ENCODE measurements around the gene NYAP2.

NYAP2 gene

DNA sequence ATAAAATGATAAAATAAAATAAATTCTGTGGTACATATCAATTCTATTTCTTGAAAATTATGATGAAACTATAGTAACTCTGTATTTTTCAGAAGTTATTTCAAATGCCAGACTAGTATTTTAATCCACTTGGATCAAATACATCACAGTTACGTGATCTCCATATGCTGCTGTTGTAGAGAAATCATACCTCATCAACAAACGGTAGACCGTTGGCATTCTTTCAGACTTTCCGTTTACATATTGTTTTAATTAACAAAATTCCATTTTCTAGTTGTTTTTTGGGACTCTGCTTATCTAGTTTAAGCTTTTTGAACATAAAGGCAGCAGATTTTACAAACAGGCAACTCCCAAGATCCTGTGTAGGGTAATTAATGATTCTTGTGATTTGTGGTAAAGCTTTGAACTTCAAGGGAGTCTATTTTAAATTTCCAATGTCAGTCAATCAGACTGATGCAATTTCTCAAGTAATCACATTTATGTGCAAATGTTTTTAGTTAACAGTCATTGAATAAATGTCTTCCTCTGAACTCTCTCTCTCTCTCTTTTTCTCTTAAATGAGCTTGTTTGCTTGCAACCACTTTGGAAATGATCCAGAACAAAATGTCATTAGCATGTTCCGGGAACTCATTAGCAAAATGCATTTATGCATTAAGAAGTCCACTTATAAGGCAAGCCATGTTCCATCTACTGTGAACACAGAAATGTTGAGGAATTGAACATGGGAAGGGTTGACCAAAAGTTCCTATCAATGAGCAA lies 31.8 kb downstream of the NYAP2 start:
- no peak overlapping the region for H3K9ac ChIP-seq (ENCODE audit: low read depth, low read length, poor library complexity, severe bottlenecking)
- no peaks in the 10 kb centered on the region for H3K36me3 ChIP-seq (ENCODE audit: insufficient read depth, low read length)
- H3K4me2 ChIP-seq (ENCODE audit: low read depth, low read length, poor library complexity, severe bottlenecking) = no peak overlapping the region
- no peak overlapping the region for H3K4me3 ChIP-seq (ENCODE audit: low read length, poor library complexity, severe bottlenecking)
- H3K4me1 ChIP-seq (ENCODE audit: insufficient read depth, low read length, poor library complexity, severe bottlenecking) = no peaks in the 10 kb centered on the region
- H3K9me2 ChIP-seq (replicated peaks; ENCODE audit: low read depth, low read length) = no peaks in the 10 kb centered on the region
- no peaks in the 10 kb centered on the region for H3F3A ChIP-seq (ENCODE audit: low read depth)
- H3K27me3 ChIP-seq (ENCODE audit: insufficient read depth, low read length, poor library complexity, severe bottlenecking) = no peaks in the 10 kb centered on the region
- no peaks in the 10 kb centered on the region for H3K79me2 ChIP-seq (ENCODE audit: insufficient read depth, low read length)
- no peaks in the 10 kb centered on the region for H3K9me3 ChIP-seq (ENCODE audit: insufficient read depth, low read depth, low read length)
- TF ChIP-seq, protein P1, sequence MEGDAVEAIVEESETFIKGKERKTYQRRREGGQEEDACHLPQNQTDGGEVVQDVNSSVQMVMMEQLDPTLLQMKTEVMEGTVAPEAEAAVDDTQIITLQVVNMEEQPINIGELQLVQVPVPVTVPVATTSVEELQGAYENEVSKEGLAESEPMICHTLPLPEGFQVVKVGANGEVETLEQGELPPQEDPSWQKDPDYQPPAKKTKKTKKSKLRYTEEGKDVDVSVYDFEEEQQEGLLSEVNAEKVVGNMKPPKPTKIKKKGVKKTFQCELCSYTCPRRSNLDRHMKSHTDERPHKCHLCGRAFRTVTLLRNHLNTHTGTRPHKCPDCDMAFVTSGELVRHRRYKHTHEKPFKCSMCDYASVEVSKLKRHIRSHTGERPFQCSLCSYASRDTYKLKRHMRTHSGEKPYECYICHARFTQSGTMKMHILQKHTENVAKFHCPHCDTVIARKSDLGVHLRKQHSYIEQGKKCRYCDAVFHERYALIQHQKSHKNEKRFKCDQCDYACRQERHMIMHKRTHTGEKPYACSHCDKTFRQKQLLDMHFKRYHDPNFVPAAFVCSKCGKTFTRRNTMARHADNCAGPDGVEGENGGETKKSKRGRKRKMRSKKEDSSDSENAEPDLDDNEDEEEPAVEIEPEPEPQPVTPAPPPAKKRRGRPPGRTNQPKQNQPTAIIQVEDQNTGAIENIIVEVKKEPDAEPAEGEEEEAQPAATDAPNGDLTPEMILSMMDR (conservative IDR thresholded peaks at IDR 0.05; ENCODE audit: low read length) = no peak
- TF ChIP-seq EZH2phosphoT487 (IDR thresholded peaks at IDR 0.05; ENCODE audit: borderline replicate concordance) = no peak
- H2AFZ ChIP-seq (ENCODE audit: low read length) = no peak overlapping the region
- H4K20me1 ChIP-seq (ENCODE audit: insufficient read depth, low read length, poor library complexity, severe bottlenecking) = no peaks in the 10 kb centered on the region

DNA sequence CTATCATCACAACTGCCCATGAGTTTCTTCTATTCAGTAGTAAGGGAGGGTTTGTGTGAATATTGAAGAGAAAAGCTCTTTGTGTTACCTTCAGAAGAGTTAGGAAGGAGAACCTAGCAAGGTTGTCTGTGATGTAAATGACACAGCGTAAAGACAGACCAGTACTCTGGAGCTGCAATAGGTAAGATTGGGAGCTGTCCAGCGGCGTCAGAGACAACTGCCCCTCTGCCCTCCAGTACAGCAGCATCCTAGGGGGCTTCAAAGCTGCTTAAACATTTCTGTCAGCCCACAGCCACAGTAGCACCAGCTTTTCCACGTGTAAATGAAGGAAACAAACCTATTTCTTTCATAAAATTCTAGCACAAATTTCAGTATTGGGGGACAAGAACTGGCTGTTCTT lies 34.5 kb downstream of the NYAP2 start:
- no peak overlapping the region for H2AFZ ChIP-seq (ENCODE audit: low read length)
- no peaks in the 10 kb centered on the region for H4K20me1 ChIP-seq (ENCODE audit: insufficient read depth, low read length, poor library complexity, severe bottlenecking)
- no peaks in the 10 kb centered on the region for H3K79me2 ChIP-seq (ENCODE audit: insufficient read depth, low read length)
- H3K4me3 ChIP-seq (ENCODE audit: low read length, poor library complexity, severe bottlenecking) = no peak overlapping the region
- H3K4me1 ChIP-seq (ENCODE audit: insufficient read depth, low read length, poor library complexity, severe bottlenecking) = no peaks in the 10 kb centered on the region
- no peaks in the 10 kb centered on the region for H3K36me3 ChIP-seq (ENCODE audit: insufficient read depth, low read length)
- no peaks in the 10 kb centered on the region for H3F3A ChIP-seq (ENCODE audit: low read depth)
- H3K4me2 ChIP-seq (ENCODE audit: low read depth, low read length, poor library complexity, severe bottlenecking) = no peak overlapping the region
- no peak overlapping the region for H3K9ac ChIP-seq (ENCODE audit: low read depth, low read length, poor library complexity, severe bottlenecking)
- TF ChIP-seq, protein P1 (conservative IDR thresholded peaks at IDR 0.05; ENCODE audit: low read length) = no peak
- no peak for TF ChIP-seq EZH2phosphoT487 (IDR thresholded peaks at IDR 0.05; ENCODE audit: borderline replicate concordance)
- H3K27me3 ChIP-seq (ENCODE audit: insufficient read depth, low read length, poor library complexity, severe bottlenecking) = no peaks in the 10 kb centered on the region
- H3K9me3 ChIP-seq (ENCODE audit: insufficient read depth, low read depth, low read length) = no peaks in the 10 kb centered on the region
- no peaks in the 10 kb centered on the region for H3K9me2 ChIP-seq (replicated peaks; ENCODE audit: low read depth, low read length)

DNA sequence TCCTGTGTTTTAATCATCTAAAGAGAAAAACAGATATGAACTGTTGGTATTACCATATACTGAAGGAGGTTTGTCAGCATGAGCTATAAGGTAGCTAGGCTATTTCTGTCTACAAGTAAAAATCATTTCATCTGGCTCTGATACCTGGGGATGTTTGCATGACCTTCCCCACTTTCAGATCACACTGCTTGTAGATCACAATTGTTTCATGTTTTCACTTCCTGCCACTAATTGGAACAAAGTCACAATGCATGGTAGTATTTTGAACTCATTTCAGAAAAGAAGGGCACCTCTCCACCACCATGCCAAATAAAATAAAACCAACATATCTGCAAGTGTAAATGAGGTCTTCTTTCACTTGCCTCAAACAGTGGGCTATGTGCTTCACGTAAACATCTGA lies 37.8 kb downstream of the NYAP2 start:
- Histone ChIP-seq H2AFZ (ENCODE audit: low read length) (no peak overlapping the region), H3F3A (ENCODE audit: low read depth) (no peaks in the 10 kb centered on the region), H3K4me2 (ENCODE audit: low read depth, low read length, poor library complexity, severe bottlenecking) (no peak overlapping the region), H3K27me3 (ENCODE audit: insufficient read depth, low read length, poor library complexity, severe bottlenecking) (no peaks in the 10 kb centered on the region), H3K4me3 (ENCODE audit: low read length, poor library complexity, severe bottlenecking) (no peak overlapping the region), H3K4me1 (ENCODE audit: insufficient read depth, low read length, poor library complexity, severe bottlenecking) (no peaks in the 10 kb centered on the region), H3K9me2 (replicated peaks; ENCODE audit: low read depth, low read length) (no peaks in the 10 kb centered on the region), H3K79me2 (ENCODE audit: insufficient read depth, low read length) (no peaks in the 10 kb centered on the region), H4K20me1 (ENCODE audit: insufficient read depth, low read length, poor library complexity, severe bottlenecking) (no peaks in the 10 kb centered on the region), H3K9ac (ENCODE audit: low read depth, low read length, poor library complexity, severe bottlenecking) (no peak overlapping the region), H3K36me3 (ENCODE audit: insufficient read depth, low read length) (no peaks in the 10 kb centered on the region), H3K9me3 (ENCODE audit: insufficient read depth, low read depth, low read length) (no peaks in the 10 kb centered on the region)
- TF ChIP-seq EZH2phosphoT487 (IDR thresholded peaks at IDR 0.05; ENCODE audit: borderline replicate concordance) = no peak
- TF ChIP-seq, protein P1 (conservative IDR thresholded peaks at IDR 0.05; ENCODE audit: low read length) = no peak
